Measurements from ENCODE around the gene PRRG4. TPM values are rescaled to one million over a fixed set of nuclear protein-coding genes. Genes with fewer than 3 reads are reported as not detected.
"Not testable (repeated sequence)": the region's sequence is repeated elsewhere in the genome, so short reads cannot be mapped to it uniquely, and the experiment has no call there.

PRRG4 gene
- total RNA-seq, 1 experiment from 2014 or later: 0.16 TPM

DNA sequence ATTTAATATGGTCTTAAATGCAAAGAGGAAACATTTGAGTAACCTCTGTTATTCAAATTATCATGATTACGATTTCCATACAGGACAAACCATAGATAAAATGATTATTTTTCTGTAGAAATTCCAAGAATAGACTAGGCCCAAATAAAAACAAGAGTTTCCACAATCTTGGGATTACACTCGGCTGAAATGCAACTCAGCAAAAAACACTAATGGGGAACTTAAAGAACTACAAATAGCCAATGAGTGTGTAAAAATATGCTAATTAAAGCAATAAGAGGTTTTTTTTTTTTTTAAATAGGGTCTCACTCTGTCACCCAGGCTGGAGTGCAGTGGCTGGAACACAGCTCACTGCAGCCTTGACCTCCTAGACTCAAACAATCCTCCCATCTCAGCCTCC is 10.5 kb upstream of the PRRG4 start:
- H3K4me3 ChIP-seq: no peak overlapping the region
- no peaks in the 10 kb centered on the region for H3K9me3 ChIP-seq (replicated peaks)
- H3K27ac ChIP-seq: no peak overlapping the region
- DNase-seq (ENCODE audit: low read depth in 1 of 2, low spot score in 2 of 2): no peak
- no peaks in the 10 kb centered on the region for H3K36me3 ChIP-seq
- no peaks in the 10 kb centered on the region for H3K4me1 ChIP-seq (replicated peaks)
- no peaks in the 10 kb centered on the region; the same call in 1 of the 2 replicates for H3K27me3 ChIP-seq (replicated peaks)

DNA sequence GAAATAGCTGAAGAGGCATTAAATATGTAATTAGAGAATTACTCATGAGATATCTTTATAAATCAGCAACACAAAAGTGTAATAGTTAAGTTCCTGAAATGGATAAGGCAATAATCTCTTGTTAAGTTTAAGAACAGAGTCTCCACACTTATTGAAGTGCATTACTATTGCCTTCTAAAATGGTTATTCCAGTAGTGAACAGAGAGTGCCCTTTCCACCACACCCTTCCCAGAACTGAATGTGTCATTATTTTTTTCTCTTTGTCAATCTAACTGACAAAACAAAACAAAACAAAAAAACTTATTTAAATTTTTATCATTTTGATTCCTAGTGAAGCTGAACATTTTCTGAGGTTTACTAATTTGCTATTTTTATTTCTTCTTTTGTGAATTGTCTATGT is 9.2 kb upstream of the PRRG4 start:
- no peak for DNase-seq (ENCODE audit: low read depth in 1 of 2, low spot score in 2 of 2)
- no peaks in the 10 kb centered on the region for H3K36me3 ChIP-seq
- H3K27me3 ChIP-seq (replicated peaks): no peaks in the 10 kb centered on the region; the same call in 1 of the 2 replicates
- H3K4me3 ChIP-seq: no peak overlapping the region
- no peaks in the 10 kb centered on the region for H3K9me3 ChIP-seq (replicated peaks)
- no peak overlapping the region for H3K27ac ChIP-seq
- H3K4me1 ChIP-seq (replicated peaks): no peaks in the 10 kb centered on the region

DNA sequence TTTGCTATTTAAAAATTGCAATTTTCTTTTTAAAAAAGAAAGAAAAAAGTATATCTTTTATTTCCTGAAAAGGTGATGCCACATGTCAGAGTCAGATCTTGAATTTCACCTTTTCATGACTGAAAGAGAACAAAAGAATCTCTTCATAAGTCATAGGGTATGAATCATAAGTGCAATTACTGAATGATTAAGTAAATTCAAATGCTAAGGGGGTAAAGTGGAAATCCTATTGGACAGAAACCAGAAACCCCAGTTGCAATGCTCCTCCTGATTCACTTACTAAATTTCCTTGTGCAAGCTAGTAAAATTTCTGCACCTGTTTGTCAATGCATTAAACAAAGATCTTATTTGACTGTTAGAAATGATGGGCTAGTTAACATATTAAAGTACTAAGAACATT is 8.2 kb upstream of the PRRG4 start:
- H3K27me3 ChIP-seq (replicated peaks): peaks cover 4% of the 10 kb centered on the region
- H3K36me3 ChIP-seq: no peaks in the 10 kb centered on the region
- no peak overlapping the region for H3K4me3 ChIP-seq
- no peak for DNase-seq (ENCODE audit: low read depth in 1 of 2, low spot score in 2 of 2)
- no peaks in the 10 kb centered on the region for H3K9me3 ChIP-seq (replicated peaks)
- H3K4me1 ChIP-seq (replicated peaks): no peaks in the 10 kb centered on the region
- no peak overlapping the region for H3K27ac ChIP-seq

DNA sequence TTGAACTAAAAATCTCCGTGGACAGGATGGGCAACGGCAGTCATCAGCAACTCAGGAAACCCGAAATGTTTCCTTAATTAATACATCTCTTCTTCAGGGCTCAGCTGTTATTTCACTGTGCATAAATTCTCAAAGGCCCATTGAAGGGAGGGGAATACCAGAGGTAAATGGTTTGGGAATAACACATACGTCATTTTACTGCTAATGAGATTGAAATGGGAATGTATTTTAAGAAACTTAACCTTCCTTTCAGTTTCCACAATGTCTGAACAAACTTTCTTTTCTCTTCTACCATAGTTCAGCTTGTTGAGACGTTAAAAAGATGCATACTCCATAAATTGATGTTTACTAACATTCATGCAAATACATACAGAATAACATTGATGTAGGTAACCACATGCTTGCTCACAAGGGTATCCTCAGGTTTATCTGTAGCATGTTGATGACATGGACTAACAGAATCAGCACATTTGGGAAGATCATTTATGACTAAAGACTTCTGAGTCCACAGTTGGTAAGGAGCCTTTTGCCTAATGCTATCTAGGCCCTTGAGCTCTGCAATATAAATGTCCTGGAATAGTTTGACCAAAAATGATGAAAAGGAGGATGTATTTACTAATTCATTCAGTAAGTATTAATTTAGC is 7.7 kb upstream of the PRRG4 start:
- Histone ChIP-seq H3K27me3 (replicated peaks) (peaks cover 4% of the 10 kb centered on the region), H3K4me3 (no peak overlapping the region), H3K9me3 (replicated peaks) (no peaks in the 10 kb centered on the region), H3K27ac (no peak overlapping the region), H3K36me3 (no peaks in the 10 kb centered on the region), H3K4me1 (replicated peaks) (no peaks in the 10 kb centered on the region)
- no peak for DNase-seq (ENCODE audit: low read depth in 1 of 2, low spot score in 2 of 2)

DNA sequence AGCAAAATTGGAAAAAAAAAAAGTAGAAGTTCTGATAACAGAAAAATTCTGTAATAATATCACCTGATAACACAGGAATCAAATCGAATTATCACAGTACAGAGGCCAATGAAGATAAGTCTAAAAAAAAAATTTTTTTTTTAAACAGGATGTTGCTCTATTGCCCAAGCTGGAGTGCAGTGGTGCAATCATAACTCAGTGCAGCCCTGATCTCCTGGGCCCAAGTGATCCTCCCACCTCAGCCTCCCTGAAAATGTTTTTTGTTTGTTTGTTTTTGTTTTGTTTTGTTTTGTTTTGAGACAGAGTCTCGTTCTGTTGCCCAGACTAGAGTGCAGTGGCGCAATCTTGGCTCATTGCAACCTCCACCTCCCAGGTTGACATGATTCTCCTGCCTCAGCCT is 6.1 kb upstream of the PRRG4 start:
- H3K4me3 ChIP-seq; H3K4me1 ChIP-seq (replicated peaks); H3K36me3 ChIP-seq; H3K27ac ChIP-seq; H3K27me3 ChIP-seq (replicated peaks); DNase-seq (ENCODE audit: low read depth in 1 of 2, low spot score in 2 of 2); H3K9me3 ChIP-seq (replicated peaks): not testable (repeated sequence)

DNA sequence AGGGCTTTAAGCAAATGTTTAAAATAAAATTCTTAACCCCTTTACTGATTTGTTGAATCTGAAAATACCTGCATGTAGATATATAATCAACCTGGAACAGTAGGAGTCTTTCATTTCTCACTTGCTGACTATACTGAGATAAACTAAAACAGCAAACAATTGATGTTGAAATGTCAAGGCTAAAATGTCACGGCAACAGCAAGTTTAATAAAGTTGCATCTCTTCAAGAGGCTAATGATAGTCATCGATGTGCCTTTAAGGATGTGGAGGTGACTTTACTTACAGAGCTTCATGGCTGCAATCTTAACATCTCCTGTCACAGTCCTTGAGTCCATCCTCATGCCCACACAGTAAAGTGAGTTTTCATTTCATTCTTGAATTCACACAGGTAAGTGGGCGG is 3.6 kb upstream of the PRRG4 start:
- H3K36me3 ChIP-seq: no peaks in the 10 kb centered on the region
- H3K27me3 ChIP-seq (replicated peaks): peaks cover 30% of the 10 kb centered on the region
- peaks cover 8% of the 10 kb centered on the region for H3K4me1 ChIP-seq (replicated peaks)
- no peak overlapping the region for H3K27ac ChIP-seq
- H3K4me3 ChIP-seq: no peak overlapping the region
- no peaks in the 10 kb centered on the region for H3K9me3 ChIP-seq (replicated peaks)
- no peak for DNase-seq (ENCODE audit: low read depth in 1 of 2, low spot score in 2 of 2)

DNA sequence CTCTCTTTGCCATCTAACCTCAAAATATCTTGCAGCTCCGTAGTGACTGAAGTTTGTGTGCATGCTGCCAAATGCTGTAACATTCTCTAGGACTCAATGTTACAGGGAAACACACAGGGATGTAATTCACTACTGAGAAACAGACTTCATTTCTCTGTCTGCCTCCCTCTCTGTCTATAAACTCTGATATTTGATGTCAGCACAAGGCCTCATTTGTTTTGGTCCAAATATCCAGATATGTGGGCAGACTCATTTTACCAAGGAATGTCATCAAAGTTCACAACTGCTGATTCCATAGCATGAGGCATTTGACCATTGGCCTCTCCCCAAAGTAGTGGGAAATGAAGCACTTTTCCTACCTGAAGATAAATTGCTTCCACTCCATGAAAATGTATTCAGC is 2.5 kb upstream of the PRRG4 start:
- no peak for DNase-seq (ENCODE audit: low read depth in 1 of 2, low spot score in 2 of 2)
- Histone ChIP-seq H3K27ac (no peak overlapping the region), H3K9me3 (replicated peaks) (no peaks in the 10 kb centered on the region), H3K4me1 (replicated peaks) (peaks cover 8% of the 10 kb centered on the region), H3K36me3 (no peaks in the 10 kb centered on the region), H3K4me3 (no peak overlapping the region), H3K27me3 (replicated peaks) (peaks cover 39% of the 10 kb centered on the region)

DNA sequence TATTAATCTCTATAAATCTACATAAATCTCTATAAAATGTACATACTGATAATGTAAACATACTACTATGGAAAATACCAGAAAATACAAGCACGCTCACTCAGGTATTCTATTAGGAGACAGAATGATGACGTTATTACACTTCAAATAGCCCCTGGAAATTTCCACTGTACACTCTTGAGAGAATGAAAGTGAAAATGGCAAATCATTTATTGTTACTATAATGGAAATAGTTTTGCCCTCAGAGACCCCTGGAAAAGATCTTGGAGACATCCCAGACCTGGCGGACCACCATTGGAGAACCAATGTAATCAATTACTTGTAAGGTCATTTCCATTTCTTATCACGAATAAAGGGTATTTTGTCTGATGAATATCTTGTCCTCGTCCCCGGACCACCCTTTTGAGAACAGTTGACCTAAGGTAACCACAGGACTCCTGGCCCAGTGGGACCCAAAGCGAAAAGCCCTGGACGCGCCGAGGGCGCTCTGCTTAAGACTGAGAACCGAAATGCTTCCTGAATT is 509 bp upstream of the PRRG4 start:
- Histone ChIP-seq H3K27me3 (replicated peaks) (peaks cover 39% of the 10 kb centered on the region), H3K27ac (no peak overlapping the region), H3K9me3 (replicated peaks) (no peaks in the 10 kb centered on the region), H3K4me1 (replicated peaks) (peaks cover 8% of the 10 kb centered on the region), H3K4me3 (peak overlapping the region; percentile 41), H3K36me3 (no peaks in the 10 kb centered on the region)
- peak in 1 of 2 experiments; percentile 11 for DNase-seq (ENCODE audit: low read depth in 1 of 2, low spot score in 2 of 2)

DNA sequence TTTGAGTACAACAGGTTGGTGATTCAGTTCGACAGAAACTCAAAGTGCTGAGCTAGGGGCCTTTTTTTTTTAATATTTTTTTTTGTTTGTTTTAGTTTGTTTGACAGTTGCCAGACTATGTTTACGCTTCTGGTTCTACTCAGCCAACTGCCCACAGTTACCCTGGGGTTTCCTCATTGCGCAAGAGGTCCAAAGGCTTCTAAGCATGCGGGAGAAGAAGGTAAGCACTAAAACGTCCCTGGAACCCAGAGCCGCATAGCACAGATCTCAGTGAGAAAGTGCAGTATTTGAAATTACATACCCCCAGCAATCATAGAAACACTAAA is 649 bp downstream of the PRRG4 start:
- peaks cover 39% of the 10 kb centered on the region for H3K27me3 ChIP-seq (replicated peaks)
- peaks cover 8% of the 10 kb centered on the region for H3K4me1 ChIP-seq (replicated peaks)
- H3K4me3 ChIP-seq: no peak overlapping the region; the same call in 1 of the 2 replicates
- no peaks in the 10 kb centered on the region for H3K9me3 ChIP-seq (replicated peaks)
- DNase-seq (ENCODE audit: low read depth in 1 of 2, low spot score in 2 of 2): no peak
- no peaks in the 10 kb centered on the region for H3K36me3 ChIP-seq
- H3K27ac ChIP-seq: no peak overlapping the region

DNA sequence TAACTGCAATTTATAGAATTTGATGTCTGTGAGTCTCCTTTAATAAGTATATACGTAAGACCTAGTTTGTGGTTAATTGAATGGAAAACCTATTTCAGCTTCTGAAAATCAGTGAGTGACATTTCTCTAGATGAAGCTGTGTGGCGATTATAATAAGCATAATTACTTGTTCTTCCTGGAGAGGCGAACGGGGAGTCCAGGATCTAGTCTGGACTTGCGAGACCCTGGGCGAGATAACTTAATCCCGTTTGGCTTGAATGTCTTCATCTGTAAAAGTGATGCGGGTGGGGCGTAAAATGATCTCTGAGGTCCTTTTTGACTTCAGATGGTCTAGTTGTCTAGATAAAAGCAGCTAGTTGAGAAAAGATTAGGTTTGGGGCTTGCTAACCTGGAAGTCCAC is 1.1 kb downstream of the PRRG4 start:
- DNase-seq (ENCODE audit: low read depth in 1 of 2, low spot score in 2 of 2): no peak
- Histone ChIP-seq H3K4me1 (replicated peaks) (peaks cover 8% of the 10 kb centered on the region), H3K27ac (no peak overlapping the region), H3K9me3 (replicated peaks) (no peaks in the 10 kb centered on the region), H3K4me3 (no peak overlapping the region), H3K27me3 (replicated peaks) (peaks cover 39% of the 10 kb centered on the region), H3K36me3 (no peaks in the 10 kb centered on the region)

DNA sequence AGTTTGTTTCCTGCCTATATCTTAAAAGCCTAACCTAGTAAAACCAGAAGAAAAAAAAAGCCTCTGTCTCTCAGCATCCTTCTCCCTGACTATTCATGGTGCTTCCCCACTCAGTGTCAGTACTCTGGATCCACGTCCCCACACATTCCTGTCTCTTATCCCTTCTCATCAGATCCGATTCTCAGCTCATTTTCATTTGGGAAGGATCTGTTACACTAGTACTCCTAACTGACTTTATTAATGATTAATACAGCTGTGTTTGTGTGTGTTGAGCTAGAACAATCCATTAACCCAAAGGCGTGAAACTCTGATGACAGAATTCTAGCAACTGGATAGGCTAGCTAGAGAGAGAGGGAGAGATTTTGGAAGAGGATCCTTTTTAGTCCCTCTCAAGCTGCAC is 1.5 kb downstream of the PRRG4 start:
- Histone ChIP-seq H3K27ac (no peak overlapping the region), H3K4me1 (replicated peaks) (peaks cover 8% of the 10 kb centered on the region), H3K4me3 (no peak overlapping the region), H3K36me3 (no peaks in the 10 kb centered on the region), H3K27me3 (replicated peaks) (peaks cover 36% of the 10 kb centered on the region), H3K9me3 (replicated peaks) (no peaks in the 10 kb centered on the region)
- DNase-seq (ENCODE audit: low read depth in 1 of 2, low spot score in 2 of 2): no peak

DNA sequence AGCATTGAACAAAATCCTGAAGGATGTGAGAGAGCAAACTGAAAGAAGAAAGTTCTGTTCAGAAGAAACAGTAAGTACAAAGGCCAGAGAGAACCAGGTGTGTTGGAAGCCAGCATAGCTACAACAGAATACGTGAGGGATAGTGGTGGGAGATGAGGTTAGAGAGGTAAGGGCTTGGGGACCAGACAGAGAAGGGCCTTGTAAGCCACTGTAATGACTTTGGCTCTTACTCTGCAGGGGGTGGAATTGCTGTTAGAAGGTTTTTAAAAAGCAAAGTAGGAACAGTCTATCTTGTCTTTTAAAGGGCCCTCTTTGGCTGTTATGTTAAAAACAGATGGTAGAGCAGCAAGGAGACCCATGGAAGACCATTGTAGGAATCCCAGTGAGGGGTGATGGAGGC is 4.2 kb downstream of the PRRG4 start:
- H3K36me3 ChIP-seq: no peaks in the 10 kb centered on the region
- H3K27ac ChIP-seq: no peak overlapping the region
- H3K4me3 ChIP-seq: no peak overlapping the region
- no peaks in the 10 kb centered on the region for H3K9me3 ChIP-seq (replicated peaks)
- DNase-seq (ENCODE audit: low read depth in 1 of 2, low spot score in 2 of 2): no peak
- peaks cover 29% of the 10 kb centered on the region for H3K27me3 ChIP-seq (replicated peaks)
- H3K4me1 ChIP-seq (replicated peaks): peaks cover 8% of the 10 kb centered on the region

DNA sequence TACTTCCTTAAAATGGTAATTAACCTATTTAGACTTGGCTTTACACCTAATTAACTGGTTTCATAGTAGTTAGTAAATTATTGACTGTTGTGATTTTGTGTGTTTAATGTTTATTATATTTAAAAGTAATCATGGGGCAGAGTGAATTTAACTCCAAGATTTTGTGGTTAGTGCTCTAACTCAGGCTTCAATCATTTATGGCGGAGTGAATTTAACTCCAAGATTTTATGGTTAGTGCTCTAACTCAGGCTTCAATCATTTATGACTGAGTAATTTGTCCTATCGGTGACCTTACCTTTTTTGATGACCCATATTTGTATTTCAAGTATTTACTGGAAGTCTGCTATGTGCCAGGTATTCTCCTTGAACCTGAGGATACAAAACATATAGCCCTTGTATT is 7.2 kb downstream of the PRRG4 start:
- no peak for DNase-seq (ENCODE audit: low read depth in 1 of 2, low spot score in 2 of 2)
- H3K36me3 ChIP-seq: no peaks in the 10 kb centered on the region
- H3K27ac ChIP-seq: no peak overlapping the region
- H3K9me3 ChIP-seq (replicated peaks): no peaks in the 10 kb centered on the region
- H3K4me3 ChIP-seq: no peak overlapping the region
- H3K4me1 ChIP-seq (replicated peaks): no peaks in the 10 kb centered on the region
- 0 out of 2 replicates have a peak, but pooled peaks cover under 1% of the 10 kb centered on the region for H3K27me3 ChIP-seq (replicated peaks)

DNA sequence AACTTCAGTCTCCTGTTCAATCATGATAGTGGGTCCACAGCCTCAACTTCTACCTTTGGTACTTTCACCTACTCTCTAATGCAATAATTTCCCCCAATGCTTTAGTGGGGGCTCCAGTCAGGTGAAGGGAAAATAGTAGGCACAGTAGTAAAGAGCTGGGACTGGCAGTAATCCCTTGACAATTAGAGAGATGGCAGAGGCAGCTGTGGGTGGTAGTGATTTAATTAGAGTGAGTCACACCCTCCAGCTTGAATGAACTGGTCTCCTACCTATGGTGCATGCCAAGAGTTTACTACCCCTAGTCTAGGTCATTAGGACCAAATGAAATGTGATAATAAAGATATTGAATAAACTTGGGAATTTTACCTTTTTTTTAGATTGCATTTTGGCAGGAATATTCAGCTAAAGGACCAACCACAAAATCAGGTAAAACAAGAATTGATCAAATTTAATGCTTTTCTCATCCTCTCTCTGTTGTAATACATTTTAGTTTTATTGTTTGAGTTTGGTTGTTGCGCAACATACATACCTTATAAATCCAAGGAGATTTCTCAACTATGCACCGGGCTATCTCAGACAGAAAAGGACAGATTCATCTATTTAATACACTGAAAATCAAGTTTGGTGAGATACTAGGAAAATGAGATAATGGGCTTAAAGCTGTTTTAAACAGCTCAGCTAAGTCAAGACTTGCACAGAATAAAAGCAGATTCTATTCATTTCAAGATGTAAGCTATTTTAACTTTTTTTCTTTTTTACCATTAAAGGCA is 9.0 kb downstream of the PRRG4 start:
- Histone ChIP-seq H3K4me3 (no peak overlapping the region), H3K4me1 (replicated peaks) (no peaks in the 10 kb centered on the region), H3K27ac (no peak overlapping the region), H3K27me3 (replicated peaks) (no peaks in the 10 kb centered on the region), H3K36me3 (no peaks in the 10 kb centered on the region), H3K9me3 (replicated peaks) (no peaks in the 10 kb centered on the region)
- DNase-seq (ENCODE audit: low read depth in 1 of 2, low spot score in 2 of 2): no peak
